ENCODE data around the gene PRPSAP1.
"Not testable (repeated sequence)": the region's sequence is repeated elsewhere in the genome, so short reads cannot be mapped to it uniquely, and the experiment has no call there.

Gene PRPSAP1

DNA sequence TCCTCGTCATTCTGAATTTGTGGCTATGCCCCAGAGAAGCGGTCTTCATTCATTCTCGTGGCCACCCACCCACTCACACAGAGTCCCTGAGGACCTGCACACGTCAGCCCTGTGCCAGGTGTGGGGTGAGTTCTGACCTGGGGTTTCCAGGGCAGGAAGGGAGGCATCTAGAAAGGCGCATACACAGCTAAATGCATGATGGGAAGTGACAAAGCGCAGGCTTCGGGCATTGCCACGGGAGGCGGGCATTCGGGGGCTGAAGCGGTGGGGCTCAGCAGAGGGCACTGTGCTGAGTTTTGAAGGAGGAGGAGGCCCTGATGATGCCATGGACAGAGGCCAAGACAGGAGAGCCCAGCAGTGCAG lies 77.7 kb downstream of the PRPSAP1 start:
- no peak for DNase-seq

GRCh38 chr17:76275382-76276068 lies 78.2 kb downstream of the PRPSAP1 start:
- no peak for DNase-seq

DNA sequence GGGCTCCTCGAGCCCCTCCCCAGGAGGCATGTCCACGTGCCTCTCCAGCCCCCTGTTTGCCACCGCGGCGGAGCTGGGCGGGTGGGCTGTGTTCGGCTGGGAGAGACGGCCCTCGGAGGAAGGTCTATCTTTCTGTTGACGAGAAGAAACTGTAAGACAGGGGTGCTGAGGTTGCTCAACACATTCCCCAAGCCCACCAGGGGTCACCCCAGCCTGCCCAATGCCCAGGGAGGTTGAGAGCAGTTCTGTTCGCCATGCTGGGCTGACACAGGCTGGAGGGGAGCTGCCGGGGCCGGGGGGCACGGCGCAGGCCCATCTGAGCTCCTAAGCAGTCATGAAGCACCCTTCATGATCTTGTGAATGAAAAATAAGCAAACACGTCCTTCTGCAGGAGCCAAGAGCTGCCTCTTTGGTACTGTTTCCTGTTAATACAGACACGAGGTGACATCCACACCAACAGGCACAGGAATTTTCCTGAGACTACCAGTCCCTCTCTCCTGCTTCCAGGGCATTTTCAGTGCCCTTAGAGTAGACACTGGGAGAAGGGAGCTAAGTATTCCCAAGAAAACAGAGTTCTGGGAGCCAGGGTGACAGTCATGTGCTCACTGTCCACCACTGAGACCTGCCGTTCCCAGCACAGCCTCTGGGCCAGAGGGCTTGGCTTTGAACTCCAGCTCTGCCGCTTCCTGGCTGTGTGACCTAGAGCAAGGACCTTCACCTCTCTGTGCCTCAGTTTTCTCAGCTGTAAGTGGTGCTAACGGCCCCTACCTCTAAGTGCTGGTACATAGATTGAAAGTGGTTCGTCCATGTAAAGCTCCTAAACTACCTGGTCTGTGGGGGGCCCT lies 79.4 kb downstream of the PRPSAP1 start:
- no peak for DNase-seq

DNA sequence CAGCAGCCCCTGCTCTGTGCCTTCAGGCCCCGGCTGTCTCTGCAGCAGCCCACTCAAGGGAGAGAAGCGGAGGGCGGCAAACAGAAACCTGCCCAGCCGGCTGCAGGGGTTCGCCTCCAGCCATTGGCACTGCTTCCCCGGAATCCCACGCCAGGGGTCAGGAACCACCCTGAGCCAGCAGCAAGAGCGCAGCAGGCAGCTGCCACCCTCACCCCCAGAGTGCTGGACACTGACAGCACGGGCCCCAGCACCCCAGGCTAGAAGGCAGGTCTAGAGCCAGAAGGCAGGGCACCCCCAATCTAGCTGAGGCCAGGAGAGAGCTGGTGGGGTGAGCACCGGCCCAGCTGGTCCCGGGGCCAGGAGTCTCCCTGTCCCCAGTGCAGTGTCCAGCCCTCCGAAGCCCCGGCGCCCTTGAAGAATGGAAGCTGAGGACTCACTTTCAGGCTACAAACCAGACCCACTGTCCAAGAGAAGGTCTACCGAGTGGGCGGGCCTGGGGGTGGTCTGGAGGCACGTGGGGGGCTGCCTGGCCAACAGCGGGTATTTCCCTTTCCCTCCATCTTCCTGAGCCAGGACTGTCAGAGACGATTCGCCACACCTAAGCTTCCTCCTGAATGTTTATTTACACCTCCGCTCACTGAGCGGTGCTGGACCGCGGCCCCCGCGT lies 80.1 kb downstream of the PRPSAP1 start:
- no peak for DNase-seq

DNA sequence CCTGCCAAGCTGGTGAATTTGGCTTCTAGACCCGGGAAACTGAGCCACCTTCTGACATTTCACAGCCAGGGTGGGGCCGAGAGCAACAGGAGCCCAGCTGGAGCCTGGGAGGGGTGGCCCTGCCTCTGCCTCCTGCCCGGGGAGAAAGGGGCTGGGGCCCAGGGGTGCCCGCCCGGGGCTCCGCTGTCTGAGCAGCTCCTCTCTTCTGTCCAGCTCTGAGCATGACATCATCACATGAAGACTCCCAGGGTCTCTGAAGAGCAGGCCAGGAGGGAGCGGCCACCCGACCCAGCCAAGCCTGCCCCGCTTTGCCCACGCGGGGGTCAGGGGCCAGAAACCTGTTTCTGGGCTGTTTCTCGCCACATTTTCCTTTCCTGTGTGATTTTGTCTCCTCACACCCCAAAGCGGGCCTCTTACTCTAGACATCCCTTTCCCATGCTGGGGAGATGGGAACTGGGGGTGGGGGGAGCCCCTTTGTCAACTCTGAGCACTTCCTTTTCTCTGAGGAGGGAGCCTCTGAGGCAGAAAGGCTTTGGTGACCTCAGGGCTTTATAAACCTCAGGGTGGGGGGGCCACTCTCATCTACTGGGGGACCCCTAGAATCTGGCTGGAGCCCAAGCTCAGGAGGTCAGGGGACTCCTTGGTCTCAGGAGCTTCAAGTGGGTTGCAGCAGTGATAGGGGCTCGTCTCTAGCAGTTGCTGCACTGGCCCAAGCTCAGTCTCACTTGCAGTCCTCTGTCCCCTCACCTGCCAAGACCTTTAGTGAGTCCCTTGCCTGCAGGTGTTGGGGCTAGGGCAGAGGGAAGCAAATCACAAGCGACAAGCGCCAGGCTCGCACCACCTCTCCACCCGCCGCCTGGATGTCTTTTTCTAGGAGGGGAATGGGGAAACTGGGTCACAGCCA lies 80.9 kb downstream of the PRPSAP1 start:
- DNase-seq, result peak; percentile 3 to 19

DNA sequence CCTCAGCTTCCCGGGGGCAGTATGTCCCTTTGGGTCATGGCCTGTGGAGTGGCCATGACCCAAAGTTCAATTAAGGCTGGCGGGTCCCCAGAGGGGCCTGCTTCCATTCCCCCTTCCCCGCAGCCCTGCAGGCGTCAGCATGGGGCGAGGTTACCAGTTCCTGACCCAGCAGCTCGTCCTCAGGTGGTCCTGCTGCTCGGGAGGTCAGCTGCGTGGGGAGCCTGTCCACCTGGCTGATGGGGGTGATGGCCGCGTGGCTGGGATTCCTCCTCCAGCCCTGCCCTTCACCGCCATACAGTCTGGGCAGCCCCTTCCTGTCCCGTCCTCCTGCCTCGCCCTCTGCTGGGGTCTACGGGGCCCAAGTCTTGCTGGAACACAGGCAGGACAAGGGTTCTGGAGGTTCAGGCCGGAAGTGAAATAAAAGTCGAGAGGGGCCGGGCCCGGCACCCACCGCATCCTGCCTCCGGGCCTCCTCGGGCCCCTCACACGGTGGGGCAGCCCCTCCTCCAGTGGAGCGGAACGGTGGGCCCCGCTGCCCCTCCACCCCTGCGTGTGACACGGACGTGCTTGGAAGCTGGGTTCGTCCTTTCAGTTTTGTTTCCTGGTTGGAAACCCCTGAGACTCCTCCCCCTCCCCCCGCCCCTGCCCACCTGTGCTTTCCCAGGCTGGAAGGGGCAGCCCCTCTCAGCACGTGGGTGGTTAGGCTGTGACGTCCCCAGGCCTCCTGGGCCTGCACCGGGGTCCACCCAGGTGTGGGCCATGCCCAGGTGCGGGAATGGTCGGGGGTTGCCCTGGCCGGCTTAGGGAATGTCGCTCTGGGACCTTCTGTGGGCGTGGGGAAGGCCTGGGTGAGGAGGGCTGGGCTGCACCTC lies 81.8 kb downstream of the PRPSAP1 start:
- DNase-seq, result no peak

- no peak for DNase-seq
Observed at GRCh38 chr17:76270770-76271668, 82.7 kb downstream of the PRPSAP1 start.

DNA sequence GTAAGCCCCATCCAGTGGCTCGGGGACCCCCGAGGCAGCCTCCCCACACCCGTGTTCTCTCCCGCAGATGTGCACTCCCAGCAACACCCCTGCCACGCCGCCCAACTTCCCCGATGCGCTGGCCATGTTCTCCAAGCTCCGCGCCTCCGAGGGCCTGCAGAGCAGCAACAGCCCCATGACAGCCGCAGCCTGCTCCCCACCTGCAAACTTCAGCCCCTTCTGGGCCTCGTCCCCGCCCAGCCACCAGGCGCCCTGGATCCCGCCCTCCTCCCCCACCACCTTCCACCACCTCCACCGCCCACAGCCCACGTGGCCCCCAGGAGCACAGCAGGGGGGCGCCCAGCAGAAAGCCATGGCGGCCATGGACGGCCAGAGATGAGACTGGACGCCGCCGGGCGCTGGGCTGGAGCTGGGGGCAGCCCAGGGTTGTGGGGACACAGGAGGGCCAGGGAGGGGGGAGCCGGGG lies 83.6 kb downstream of the PRPSAP1 start:
- no peak for DNase-seq

- DNase-seq, result no peak
Observed at GRCh38 chr17:76268991-76269981, 84.4 kb downstream of the PRPSAP1 start.

GRCh38 chr17:76268015-76268749 lies 85.5 kb downstream of the PRPSAP1 start:
- DNase-seq, result peak; percentile 69 to 78

DNA sequence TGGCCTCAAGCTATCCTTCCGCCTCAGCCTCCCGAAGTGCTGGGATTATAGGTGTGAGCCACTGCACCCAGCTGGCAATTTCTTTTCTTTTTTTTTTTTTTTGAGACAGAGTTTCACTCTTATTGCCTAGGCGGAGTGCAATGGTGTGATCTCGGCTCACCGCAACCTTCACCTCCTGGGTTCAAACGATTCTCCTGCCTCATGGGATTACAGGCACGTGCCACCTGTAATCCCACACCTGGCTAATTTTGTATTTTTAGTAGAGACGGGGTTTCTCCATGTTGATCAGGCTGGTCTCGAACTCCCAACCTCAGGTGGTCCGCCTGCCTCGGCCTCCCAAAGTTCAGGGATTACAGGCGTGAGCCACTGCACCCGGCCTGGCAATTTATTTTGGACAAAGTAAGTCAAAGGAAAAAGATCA lies 86.1 kb downstream of the PRPSAP1 start:
- DNase-seq, result not testable (repeated sequence)

DNA sequence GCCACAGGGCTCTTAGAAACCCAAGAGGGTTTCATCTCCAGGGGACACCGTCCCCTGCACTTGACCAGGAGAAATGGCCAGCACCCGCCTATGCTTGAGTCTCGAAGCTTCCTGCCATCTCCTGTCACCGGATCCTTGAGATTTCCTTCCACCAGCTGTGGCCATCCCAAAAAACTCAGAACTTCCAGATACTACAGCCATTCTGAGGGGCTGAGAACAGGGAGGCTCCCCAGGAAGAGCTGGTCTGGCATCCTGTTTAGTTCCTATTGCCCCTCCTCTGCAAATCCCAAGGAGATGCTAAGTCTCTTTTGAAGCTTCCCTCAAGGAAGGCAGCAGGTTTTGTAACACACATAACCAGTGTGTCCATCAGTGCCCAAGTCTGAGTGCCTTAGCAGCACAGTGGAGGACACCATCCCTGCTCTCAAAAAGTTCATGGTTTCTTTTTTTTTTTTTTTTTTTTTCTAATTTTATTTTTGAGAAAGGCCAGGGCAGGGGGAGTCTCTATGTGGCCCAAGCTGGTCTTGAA lies 86.6 kb downstream of the PRPSAP1 start:
- DNase-seq, result no peak

DNA sequence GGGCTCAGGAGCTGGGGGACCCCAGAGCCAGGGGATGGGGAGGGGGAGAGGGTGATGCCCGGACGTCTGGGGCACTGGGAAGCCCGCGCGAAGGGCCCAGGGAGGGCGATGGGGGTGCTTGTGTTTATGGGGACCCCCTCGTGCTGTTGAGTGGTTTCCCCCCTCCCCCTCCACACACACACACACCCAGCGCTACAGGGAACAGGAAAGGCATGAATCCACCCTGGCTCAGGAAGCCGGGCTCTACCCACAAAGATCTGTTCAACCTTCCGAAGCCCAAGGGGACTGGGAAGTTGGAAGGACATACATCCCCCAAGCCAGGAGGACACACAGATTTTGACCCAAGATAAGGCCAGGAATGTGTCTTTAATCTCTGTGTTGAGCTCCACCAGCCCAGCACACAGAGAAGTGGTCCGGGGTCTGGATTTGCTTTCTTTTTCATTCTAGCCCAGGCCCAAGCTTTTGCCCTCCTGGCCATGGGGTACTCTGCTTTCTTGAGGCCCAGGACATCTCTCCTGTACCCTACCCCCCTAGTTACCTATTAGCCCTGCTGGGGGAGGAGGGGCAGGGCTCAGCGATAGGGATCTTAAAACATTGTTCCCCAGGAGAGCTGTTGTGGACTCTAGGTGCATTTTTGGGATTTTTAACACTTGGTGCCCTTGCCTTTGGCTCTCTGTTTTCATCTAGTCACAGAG lies 87.3 kb downstream of the PRPSAP1 start:
- DNase-seq, result no peak

GRCh38 chr17:76265624-76266243 lies 88.0 kb downstream of the PRPSAP1 start:
- DNase-seq, result peak in 1 of 2 donors; percentile 35

DNA sequence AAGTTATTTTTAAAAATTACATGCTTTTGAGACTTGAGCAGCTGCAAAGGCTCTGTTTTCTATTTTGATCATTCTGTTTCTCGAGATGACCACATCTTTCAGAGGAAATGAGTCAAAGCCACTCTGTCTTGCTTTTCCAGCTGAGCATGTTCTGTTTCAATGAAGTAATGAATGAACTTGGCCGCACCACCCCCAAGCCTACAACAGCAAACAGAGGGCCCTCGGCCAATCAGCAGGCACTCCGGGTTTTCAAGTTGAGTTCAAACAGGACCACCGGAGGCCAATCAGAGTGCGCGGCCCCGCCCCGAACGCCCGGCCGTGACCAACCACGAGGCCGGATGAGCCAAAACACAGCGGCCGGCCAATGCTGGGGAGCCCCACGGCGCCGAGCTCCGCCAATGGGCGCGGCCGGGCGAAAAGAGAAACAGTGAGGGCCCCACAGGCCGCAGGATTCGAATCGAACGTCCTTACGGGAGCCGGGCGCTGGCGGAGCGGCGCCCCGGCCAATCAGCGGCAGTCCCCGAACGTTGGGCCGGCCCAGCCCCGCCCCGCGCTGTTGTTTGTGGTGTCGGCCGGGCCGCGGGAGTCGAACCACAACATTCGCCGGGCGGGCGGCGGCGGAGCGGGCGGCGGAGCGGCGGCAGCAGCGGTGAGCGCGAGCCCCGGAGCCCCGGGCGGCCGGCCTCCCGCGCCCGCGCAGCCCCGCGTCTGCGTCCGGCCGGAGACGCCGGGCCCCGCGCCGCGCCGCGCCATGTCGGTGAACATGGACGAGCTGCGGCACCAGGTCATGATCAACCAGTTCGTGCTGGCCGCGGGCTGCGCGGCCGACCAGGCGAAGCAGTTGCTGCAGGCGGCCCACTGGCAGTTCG lies 88.7 kb downstream of the PRPSAP1 start, which contains the start of gene UBALD2:
Gene UBALD2, plus strand, starts transcription at position 594 of the 869 bp plus-strand sequence. Its CDS starts 158 bp downstream, at position 752.
- peak; percentile 89 to 99 for DNase-seq

DNA sequence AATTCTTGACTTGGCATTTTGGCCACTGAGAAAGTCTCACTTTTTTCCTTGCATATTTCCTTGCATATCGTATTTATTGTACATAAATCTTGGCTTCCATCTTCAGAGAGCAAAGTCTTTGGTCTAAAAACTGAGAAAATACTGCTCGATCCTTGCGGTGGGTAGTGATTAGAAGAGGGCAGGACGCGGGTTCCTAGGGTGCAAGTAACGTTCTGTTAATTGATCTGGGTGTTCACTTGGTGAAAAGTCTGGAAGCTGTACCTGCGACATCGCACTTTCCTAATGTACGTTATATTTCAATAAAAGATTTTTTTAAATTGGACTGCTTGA lies 89.3 kb downstream of the PRPSAP1 start:
- DNase-seq, result no peak
